Measurements from ENCODE around the gene DSCAM. TPM values are rescaled to one million over a fixed set of nuclear protein-coding genes. Genes with fewer than 3 reads are reported as not detected.

DSCAM gene
- total RNA-seq, 2 donors from 2014 or later, result not detected

DNA sequence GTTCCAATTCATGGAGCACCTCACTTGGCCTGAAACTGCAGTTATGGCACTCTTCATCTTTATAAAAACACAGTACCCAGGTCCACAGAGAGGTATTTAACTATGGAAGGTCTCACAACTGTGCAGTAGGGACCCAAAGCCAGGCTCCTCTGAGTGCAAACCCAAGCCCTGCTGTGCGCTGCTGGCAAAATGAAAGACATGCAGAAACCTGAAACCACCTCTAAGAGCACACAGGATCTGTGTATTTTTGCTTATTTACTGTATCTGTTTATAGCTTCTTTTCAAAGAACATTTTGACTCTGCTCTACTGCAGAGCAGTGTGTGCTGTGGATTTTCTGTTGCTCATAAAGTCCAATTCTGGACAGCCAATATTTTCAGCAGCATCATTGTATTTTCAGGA, 166.6 kb downstream of the DSCAM start:
- ATAC-seq, result no peak
- intact Hi-C loops (cut with DNase I), result no loop called here

DNA sequence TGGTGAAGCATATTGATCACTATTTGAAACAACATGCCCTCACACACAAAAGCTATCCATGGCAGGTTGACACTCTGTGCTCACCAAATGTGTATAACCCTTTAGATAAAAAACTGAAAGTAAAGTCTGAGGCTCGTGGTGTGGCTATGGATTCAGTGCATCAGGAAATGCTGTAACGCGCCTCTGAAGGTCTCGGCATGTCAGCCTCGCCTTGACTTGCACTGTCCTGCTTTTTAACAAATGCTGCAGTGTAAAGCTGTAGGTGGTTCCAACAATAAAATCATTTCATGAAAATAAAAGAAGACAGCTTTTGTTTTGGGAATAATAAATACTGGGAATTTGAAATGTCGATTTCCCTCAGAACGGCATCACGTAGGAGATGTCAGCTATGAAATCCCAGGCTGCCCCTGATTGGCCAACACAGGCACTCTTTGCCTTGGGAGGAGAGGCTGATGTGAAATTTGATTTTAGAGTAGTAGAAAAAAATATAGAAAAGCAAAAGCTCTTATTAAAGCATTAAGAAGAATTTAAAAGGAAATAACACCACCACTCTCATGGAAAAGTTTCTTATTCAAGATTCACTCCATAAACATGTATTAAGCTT, 168.2 kb downstream of the DSCAM start:
- intact Hi-C loops (cut with DNase I), result no loop called here
- DNase-seq, result no peak
- no peak for ATAC-seq

More for the DNA sequence above, 166.6 kb downstream of the DSCAM start:
- no peak for DNase-seq

DNA sequence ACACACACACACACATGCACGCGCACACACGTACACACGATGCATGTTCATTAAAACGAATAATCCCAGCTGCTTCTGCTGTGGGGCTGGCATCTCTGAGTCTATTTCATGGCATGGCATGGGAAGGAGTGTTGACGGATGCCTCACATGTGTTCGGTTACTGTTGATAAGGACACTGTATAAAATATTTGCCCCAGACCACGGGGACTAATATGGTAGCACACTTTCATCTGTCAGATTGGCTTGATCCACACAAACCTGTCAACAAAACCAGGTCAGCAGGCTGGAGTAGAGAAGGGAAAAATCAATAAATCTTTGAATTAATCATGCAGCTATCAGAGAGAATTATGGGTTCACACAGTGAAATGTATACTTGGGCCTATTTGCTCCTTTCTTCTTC, 171.9 kb downstream of the DSCAM start:
- no peak for DNase-seq
- intact Hi-C loops (cut with DNase I), result no loop called here
- no peak for ATAC-seq

DNA sequence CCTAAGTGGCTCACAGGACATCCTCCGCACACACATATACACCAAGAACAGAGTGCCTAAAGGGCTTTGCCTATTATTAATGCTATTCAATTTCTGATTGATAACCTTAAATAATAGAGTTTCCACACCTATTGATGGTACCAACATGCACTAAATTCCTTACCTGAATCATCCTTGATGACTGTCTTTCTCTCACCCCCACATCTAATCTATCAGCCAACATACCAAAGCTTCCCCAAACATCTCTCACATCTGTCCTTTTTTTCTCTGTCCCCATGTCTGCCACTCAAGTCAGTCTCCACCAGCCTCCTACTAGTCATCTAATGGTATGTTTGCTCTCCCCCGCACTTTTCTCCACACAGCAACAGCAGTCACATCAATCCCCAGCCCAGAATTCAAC, 174.4 kb downstream of the DSCAM start:
- ATAC-seq (no peak), DNase-seq (no peak)
- intact Hi-C loops (cut with DNase I), result no loop called here

DNA sequence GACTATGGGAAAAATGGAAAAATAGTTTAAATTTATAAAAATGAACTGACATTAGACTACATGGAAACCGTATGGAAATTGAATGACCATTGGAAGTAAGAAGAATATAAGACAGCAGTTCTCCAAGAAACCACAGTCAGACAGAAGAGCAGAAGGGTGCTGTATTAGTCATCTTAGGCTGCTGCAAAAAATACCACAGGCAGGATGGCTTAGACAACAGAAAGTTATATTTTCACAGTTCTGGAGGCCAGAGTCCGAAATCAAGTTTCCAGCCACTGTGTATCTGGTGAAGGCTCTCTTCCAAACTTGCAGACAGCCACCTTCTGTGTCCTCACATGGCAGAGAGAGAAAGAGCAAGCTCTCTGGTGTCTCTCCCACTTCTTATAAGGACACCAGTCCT, 175.2 kb downstream of the DSCAM start:
- intact Hi-C loops (cut with DNase I), result no loop called here
- no peak for ATAC-seq
- no peak for DNase-seq

DNA sequence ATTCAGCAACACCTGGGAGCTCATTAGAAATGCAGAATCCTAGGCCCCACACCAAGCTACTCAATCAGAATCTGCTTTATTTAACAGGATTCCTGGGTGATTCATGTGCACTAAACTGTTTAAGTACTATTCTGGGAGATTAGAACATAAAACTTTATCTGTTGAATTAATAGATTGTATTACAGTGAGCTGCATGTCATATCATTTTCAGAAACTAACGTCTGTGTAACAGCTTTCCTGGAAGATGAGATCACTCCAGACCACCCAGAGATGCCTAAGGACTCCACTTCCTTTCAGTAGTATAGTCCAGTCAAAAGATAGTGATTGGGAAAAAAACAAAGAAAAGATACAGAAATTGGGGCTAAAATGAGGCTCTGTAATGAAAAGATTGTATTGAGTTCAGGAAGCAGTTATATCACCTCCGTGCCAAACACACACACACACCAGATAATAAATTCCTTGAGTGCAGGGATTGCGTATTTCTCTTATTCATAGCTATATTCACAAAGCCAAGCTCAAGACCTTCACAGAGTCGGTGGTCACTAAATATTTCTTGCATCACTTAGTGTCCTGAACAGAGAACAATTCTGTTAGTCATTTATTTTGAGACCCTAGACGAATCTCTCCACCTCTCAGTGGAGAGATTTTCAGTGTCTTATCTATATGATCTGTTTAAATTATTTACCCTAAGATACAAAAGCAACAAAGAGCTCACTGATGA, 178.2 kb downstream of the DSCAM start:
- no peak for DNase-seq
- intact Hi-C loops (cut with DNase I), result no loop called here
- no peak for ATAC-seq

DNA sequence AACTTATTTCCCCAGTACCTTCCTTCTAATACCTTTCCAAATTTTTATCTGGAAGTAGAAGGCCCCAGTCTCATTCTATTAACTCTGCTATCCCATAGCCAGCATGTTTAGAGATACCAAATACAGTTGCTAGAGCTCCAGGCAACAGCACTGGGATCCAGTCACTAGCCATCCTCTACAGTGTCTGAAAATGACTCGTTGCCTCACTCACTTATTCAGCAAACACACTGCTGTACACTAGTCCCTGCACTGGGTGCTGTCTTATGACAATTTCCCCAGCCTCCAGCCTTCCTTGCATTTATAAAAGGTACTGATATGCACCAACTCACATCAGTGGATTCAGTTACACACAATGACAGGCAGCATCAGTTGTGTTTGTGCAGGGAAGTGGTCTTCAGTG, 179.0 kb downstream of the DSCAM start:
- ATAC-seq, result no peak

DNA sequence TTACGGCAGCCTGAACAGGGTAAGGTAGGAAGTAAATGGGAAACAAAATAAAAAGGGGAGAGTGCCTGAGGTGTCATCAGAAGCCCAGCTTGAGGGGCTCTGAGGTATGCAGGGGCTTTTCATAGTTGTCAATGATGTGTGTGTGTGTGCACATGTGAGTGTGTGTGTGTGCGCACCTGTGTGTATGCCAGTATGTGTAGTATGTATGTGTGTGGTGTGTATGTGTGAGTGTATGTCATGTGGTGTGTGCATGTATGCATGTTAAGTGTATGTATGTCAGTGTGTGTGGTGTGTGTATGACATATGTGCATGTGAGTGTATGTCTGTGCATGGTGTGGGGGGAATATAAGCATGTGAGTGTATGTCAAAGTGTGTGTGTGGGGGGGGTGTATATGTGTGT, 184.1 kb downstream of the DSCAM start:
- ATAC-seq (no peak), DNase-seq (no peak)
- intact Hi-C loops (cut with DNase I), result no loop called here

More for the DNA sequence above, 179.0 kb downstream of the DSCAM start:
- intact Hi-C loops (cut with DNase I), result no loop called here
- DNase-seq, result no peak

DNA sequence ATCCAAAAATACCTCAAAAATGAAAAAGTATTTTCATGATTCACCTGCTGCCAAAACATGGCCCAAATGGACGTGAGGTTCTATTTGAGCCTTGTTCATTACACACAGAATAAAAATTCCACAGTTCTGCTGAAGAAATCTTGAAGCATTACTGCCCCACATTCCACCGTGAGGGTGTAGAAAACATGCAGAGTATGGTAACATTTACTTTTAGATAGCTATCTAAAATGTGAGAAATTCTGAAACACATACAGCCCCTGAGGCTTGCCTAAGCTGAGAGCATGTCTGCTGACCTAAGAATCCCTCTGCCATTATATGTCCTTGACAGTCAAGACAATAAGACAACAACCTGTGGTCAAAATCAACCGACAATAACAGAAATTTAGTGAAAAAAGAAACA, 186.5 kb downstream of the DSCAM start:
- intact Hi-C loops (cut with DNase I), result no loop called here
- DNase-seq, result no peak
- no peak for ATAC-seq

DNA sequence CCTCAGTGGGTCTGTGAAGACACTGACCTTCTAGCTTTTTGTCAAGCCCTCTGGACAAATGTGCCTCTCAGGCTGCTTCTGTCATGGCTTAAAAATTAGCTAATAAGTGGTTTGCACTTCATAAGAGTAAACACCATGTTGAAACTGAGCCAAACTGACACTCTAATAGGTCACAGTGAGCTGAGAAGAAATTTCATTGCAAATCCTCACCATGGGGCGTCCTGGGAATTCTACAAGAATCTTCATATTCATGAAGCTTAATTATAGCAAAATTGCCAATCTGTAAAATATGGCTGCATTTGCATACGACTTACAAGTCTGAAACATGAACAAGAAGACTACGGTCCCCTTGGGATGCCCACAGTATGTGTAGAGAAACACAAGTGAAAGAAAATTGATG, 188.6 kb downstream of the DSCAM start:
- DNase-seq (no peak), ATAC-seq (no peak)
- intact Hi-C loops (cut with DNase I), result no loop called here

DNA sequence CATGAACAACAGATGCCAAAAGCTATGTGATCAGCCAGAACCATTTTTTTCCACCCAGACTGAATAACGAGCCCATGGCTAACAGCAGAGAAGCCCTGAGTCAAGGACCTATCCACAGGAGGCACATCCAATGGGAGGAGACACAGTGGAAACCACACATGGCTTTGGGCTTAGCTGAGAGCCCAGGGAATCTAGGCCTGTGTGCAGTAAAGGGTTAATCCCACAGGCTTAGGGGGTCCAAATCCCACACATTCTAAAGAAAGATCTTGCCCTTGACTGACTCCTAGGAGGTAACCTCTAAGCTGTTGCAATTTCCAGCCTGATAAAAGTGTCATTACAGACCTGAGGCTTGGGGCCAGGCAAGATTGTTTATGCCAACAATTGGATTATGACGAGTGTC, 194.5 kb downstream of the DSCAM start:
- DNase-seq, result no peak
- intact Hi-C loops (cut with DNase I), result no loop called here
- ATAC-seq, result no peak

DNA sequence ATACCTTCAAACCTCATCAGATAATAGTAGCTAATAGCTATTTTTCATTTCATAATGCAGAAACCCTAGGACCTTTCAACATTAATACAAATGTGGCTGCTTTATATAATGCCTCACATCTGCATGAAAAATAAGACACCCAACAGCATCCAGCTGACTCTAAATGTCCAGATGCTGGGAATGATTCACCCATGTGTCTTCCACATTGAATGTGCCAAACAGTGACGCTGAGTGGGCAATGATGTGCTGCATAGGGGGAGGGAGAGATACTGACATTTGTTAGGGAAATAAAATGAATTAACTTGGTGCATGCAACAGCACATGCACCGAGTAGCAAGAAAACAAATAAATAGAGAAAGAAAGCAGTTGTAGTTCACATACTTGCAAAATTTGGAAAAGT, 199.3 kb downstream of the DSCAM start:
- no peak for ATAC-seq
- DNase-seq, result no peak
- intact Hi-C loops (cut with DNase I), result no loop called here

DNA sequence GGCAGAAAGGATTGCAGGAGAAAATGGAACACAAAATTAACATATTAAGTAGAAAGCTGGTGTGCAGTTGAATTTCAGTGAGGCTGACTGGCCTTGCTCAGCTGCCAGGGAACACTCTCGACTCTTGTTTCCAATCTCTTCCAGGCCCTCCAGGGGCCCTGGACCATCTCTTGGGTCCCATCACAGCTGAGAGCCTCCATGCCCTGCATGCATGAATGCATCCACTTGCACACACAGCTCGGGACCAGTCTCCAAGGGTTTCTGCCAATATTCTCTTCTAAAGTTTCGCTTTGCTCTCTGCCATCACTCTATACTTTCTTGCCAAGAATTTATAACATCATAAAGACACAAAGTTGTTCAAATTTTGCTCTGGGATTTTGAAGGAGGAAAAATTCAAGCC, 200.3 kb downstream of the DSCAM start:
- ATAC-seq, result no peak
- no peak for DNase-seq
- intact Hi-C loops (cut with DNase I), result no loop called here

DNA sequence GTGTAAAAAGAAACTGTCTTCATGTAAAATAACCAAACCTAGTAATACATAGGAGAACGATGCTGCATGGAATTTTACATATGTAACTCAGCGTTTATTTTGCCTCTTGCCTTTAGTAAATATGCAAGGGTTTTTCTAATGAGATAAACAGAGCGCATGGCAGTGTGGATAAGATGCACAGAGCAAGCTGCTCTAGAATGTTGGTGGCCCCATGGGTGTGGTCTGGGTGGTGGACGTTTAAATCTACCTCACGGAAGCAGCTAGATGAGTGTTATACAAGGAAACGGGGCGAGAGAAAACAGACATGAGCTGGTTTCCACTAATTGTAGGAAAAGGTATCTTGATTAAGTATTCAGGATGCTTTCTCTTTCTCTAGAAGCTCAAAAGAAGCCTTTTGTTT, 205.9 kb downstream of the DSCAM start:
- intact Hi-C loops (cut with DNase I), result no loop called here
- no peak for DNase-seq
- ATAC-seq, result no peak

DNA sequence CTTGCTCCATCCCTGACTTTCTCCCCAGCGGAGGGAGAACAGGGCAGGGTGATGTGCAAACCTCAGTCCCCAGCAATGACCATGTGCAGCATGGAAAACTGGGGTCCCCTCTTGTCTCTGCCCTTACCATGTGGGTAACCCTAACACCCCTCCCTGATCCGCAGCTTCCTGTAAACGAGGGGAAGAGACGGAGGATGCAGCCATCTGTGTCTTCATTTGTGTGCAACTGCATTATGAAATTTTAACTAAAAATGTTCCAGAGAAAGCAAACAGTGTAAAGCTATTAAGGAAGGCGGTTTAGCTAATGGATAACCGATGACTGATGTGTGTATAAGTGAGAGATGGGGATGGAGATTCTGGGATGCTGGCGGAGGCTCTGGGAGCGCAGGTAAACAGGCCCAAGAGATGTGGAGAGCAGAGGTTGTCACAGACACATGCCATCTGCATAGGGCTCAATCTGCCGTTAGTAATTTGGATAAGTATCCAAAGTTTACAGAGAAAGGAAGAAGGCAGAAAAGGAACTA, 206.6 kb downstream of the DSCAM start:
- no peak for ATAC-seq
- DNase-seq, result no peak
- intact Hi-C loops (cut with DNase I), result no loop called here

DNA sequence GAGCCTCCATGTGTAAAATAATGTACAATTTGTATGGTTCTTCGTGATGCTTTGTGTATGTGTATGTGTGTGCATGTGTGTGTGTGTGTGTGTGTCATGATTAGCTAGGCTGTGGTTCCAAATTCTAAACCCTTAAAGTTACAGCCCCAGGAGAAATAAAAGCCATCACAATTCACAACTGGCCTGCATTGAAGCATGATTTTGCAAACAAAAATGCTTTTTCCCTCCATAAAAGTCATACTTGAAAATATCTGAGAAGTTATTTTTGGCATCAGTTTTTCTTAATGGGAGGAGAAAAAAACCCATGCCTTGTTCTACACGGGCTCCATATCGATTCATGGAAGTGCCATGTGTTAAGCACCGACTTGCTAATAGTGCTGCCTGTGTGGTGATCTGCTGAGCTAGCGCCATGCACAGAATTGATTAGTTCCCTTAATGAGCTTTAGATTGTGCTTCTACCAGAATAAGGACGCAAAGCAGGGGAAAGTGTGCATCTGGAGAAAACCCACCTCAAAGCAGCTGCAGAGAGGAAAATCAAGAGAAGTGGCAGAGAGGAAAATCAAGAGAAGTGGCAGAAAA, 207.3 kb downstream of the DSCAM start:
- DNase-seq (no peak), ATAC-seq (no peak)
- intact Hi-C loops (cut with DNase I), result no loop called here

DNA sequence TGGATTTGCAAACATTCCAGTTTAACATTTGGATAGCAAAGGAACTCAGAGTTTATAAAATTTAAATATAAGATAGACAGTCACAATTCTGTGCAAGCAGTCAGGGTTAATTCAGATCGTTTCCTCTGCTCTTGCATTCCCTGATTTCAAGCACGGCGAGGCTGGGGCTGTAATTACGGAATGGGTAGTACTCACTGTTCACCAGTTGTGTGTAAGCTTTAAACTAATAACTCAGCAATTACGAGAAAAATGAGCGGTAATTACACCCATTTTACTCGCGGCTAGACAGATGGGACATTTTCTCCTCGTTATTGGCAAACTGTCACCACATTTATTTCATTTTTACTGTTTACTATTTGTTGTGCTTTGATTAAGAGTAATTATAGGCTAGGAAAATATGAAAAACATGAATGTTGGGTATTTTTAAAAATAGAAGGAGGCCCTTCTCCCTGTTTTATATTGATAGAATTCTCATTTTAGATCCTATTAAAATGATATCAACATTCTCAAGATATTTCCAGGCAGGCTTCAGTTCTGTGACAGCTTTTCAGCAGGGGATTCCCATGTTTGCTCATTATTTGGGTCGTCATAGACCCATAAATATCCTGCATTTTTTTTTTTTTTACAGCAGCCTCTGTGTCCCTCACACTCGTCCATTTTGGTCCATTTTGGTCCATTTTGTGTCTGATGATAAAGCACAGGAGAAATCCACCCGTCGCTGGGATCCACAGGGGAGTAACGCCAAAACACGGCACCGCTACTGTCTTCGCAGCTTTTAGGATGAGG, 208.3 kb downstream of the DSCAM start:
- DNase-seq (no peak), ATAC-seq (no peak)
- intact Hi-C loops (cut with DNase I), result no loop called here

DNA sequence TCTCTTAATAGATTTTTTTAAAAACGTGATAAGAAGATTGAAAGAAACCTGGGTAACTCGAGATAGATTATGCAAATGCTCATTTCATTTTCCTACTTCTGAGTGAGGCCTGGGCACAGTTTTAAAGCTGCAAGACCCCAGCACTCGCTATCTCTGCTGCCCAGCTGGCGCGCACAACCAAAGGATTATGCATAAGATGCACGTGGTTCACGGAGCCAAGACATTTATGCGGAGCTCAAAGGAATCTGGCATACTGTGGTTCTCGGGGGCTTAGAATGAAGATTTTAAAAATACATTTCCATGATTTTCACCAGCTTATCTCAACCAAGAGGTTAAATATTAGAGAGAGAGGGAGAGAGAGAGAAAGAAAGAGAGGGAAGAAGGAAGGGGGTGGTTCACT, 210.9 kb downstream of the DSCAM start:
- intact Hi-C loops (cut with DNase I), result no loop called here
- ATAC-seq (no peak), DNase-seq (no peak)

DNA sequence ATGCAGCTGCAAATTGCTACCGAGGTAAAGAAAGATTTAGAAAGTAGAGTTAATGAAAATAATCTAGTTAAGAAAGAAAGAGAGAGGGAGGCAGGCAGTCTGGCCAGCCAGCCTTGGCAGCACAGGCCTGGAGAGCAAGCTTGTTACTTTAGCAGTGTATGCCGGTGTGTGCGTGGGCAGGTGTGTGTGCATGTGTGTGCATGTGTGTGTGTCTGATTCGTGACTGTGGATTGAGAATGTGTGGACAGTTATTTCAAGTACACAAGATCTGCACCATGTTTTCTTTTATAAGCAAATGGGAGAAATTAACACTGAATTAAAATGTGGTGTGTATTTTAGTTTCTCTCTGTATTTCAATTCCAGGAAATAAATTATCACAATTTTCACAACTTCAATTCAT, 211.6 kb downstream of the DSCAM start:
- intact Hi-C loops (cut with DNase I), result no loop called here
- DNase-seq (no peak), ATAC-seq (peak in 1 of 2 donors; percentile 24)

DNA sequence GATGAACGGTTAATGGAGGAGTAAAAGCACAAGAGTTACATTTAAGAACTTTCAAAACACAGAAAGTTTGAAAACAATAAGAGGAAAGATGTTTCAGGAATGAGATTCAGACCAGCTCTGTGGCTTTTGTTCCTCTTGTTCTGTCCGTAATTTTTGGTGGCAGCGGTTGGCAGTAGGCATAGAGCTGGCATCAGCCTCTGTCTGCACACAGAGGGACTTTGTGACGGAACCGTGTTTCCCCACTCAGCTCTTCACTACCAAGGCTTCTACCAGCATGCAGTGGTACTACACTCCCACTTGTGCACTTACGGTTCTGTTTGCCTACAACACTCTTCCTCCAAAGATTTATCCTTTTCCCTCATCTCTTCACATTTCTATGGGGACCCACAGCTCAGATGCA, 212.8 kb downstream of the DSCAM start:
- DNase-seq (no peak), ATAC-seq (no peak)
- intact Hi-C loops (cut with DNase I), result no loop called here

Data from left cardiac atrium (tissue), 4 donors.